ENCODE data around the gene PNPLA7.

- TF ChIP-seq POLR2AphosphoS5 (IDR thresholded peaks at IDR 0.05; ENCODE audit: low read depth, low read length) = no peak
- TF ChIP-seq TCF7L2 (IDR thresholded peaks at IDR 0.05; ENCODE audit: low read depth, low read length) = no peak
- no peak for TF ChIP-seq REST (IDR thresholded peaks at IDR 0.05; ENCODE audit: insufficient read depth in 1 of 2, low read depth in 2 of 2, low read length in 1 of 2)
- TF ChIP-seq CTCF (IDR thresholded peaks at IDR 0.05) = no peak
Observed at GRCh38 chr9:137482094-137482781, 68.0 kb downstream of the PNPLA7 start.

Measured in Panc1 (cell line).